Liver (tissue), 3 donors: ENCODE measurements around the gene DCK.

Experiments
- ATF3 ChIP-seq: IDR thresholded peaks from 2 replicates; pipeline ENCODE4 v1.6.1; 2016; ENCODE audit warnings: antibody characterized with exemption
- CTCF ChIP-seq: fragments of 150-350 bp; IDR thresholded peaks from 2 replicates; pipeline ENCODE4 v1.5.1; 2017; ENCODE audit warnings: improper control_type of control experiment, low read depth, low read length; ENCODE audit not compliant: missing input control
- EGR1 ChIP-seq, 2 donors: IDR thresholded peaks; 2 replicates each; pipeline ENCODE4 v1.6.1; 2016 to 2018; ENCODE audit warnings: antibody characterized with exemption in 2 of 2, low read depth in 2 of 2
- GABPA ChIP-seq, 2 donors: IDR thresholded peaks in 1 of 2; conservative IDR thresholded peaks in 1 of 2; 2 replicates each; pipeline ENCODE4 v1.6.1; 2016; ENCODE audit warnings: antibody characterized with exemption in 2 of 2, mild to moderate bottlenecking in 1 of 2, moderate library complexity in 1 of 2
- HNF4G ChIP-seq: IDR thresholded peaks from 2 replicates; pipeline ENCODE4 v1.6.1; 2016; ENCODE audit warnings: antibody characterized with exemption
- JUND ChIP-seq, 2 donors: IDR thresholded peaks; 2 replicates each; pipeline ENCODE4 v1.6.1; 2016; ENCODE audit warnings: antibody characterized with exemption in 2 of 2
- RAD21 ChIP-seq, 2 donors: IDR thresholded peaks; 2 replicates each; pipeline ENCODE4 v1.6.1; 2016; ENCODE audit warnings: antibody characterized with exemption in 2 of 2, mild to moderate bottlenecking in 2 of 2
- RXRA ChIP-seq, 2 donors: IDR thresholded peaks; 2 replicates each; pipeline ENCODE4 v1.6.1; 2017 to 2018; ENCODE audit warnings: antibody characterized with exemption in 2 of 2, mild to moderate bottlenecking in 1 of 2
- SP1 ChIP-seq: IDR thresholded peaks from 2 replicates; pipeline ENCODE4 v1.6.1; 2018; ENCODE audit warnings: antibody characterized with exemption, mild to moderate bottlenecking
- TAF1 ChIP-seq: conservative IDR thresholded peaks from 2 replicates; pipeline ENCODE4 v1.6.1; 2016; ENCODE audit warnings: antibody characterized with exemption, mild to moderate bottlenecking
- YY1 ChIP-seq: IDR thresholded peaks from 2 replicates; pipeline ENCODE4 v1.6.1; 2016; ENCODE audit warnings: antibody characterized with exemption, mild to moderate bottlenecking
- ZBTB33 ChIP-seq: IDR thresholded peaks from 2 replicates; pipeline ENCODE4 v1.6.1; 2016; ENCODE audit warnings: antibody characterized with exemption
- TF ChIP-seq, protein P1 (sequence below): IDR thresholded peaks from 2 replicates; pipeline ENCODE4 v1.6.1; 2016; ENCODE audit warnings: antibody characterized with exemption
- TF ChIP-seq, protein P2 (sequence below): IDR thresholded peaks from 2 replicates; pipeline ENCODE4 v1.6.1; 2016; ENCODE audit warnings: antibody characterized with exemption, mild to moderate bottlenecking
- donor health status: healthy.
- donor health status: healthy.

DNA sequence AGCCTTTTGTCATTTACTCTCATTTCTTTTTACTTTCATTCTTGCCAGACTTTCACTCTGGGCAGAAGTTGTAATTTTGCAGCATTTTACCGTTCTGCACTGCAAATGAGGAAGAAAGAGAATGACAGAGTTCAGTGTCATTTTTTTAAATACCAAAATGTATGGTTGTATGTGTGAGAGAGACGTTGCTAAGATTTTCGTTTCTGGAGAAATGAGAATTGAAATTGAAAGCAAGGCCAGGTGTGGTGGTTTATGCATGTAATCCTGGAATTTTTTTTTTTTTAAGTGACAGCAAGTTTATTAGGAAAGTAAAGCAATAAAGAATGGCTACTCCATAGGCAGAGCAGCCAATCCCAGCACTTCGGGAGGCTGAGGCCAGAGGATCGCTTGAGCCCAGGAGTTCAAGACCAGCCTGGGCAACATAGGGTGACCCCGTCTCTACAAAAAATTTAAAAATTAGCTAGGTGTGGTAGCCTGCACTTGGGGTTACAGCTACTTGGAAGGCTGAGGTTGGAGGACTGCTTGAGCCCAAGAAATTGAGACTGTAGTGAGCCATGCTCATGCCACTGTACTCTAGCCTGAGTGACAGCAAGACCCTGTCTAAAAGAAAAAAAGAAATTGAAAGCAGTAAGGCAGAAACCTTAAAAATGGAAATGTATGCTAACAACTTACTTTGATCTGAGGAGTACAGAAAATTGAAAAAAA is 12.9 kb downstream of the DCK start:
- TF ChIP-seq JUND (IDR thresholded peaks at IDR 0.05) (no peak), CTCF (no peak), SP1 (no peak), ATF3 (no peak), RAD21 (IDR thresholded peaks at IDR 0.05) (no peak), YY1 (no peak), GABPA (IDR thresholded peaks at IDR 0.05 in 1 of 2, conservative IDR thresholded peaks at IDR 0.05 in 1 of 2) (no peak), ZBTB33 (no peak), TAF1 (no peak), HNF4G (no peak), EGR1 (IDR thresholded peaks at IDR 0.05; ENCODE audit: low read depth in 2 of 2) (no peak), RXRA (IDR thresholded peaks at IDR 0.05) (no peak)
- TF ChIP-seq, protein P1, sequence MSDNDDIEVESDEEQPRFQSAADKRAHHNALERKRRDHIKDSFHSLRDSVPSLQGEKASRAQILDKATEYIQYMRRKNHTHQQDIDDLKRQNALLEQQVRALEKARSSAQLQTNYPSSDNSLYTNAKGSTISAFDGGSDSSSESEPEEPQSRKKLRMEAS, result no peak
- TF ChIP-seq, protein P2, sequence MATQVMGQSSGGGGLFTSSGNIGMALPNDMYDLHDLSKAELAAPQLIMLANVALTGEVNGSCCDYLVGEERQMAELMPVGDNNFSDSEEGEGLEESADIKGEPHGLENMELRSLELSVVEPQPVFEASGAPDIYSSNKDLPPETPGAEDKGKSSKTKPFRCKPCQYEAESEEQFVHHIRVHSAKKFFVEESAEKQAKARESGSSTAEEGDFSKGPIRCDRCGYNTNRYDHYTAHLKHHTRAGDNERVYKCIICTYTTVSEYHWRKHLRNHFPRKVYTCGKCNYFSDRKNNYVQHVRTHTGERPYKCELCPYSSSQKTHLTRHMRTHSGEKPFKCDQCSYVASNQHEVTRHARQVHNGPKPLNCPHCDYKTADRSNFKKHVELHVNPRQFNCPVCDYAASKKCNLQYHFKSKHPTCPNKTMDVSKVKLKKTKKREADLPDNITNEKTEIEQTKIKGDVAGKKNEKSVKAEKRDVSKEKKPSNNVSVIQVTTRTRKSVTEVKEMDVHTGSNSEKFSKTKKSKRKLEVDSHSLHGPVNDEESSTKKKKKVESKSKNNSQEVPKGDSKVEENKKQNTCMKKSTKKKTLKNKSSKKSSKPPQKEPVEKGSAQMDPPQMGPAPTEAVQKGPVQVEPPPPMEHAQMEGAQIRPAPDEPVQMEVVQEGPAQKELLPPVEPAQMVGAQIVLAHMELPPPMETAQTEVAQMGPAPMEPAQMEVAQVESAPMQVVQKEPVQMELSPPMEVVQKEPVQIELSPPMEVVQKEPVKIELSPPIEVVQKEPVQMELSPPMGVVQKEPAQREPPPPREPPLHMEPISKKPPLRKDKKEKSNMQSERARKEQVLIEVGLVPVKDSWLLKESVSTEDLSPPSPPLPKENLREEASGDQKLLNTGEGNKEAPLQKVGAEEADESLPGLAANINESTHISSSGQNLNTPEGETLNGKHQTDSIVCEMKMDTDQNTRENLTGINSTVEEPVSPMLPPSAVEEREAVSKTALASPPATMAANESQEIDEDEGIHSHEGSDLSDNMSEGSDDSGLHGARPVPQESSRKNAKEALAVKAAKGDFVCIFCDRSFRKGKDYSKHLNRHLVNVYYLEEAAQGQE, result no peak
